NCI-H2196 treated with DMSO at 0.1 percent for 48 hours (cell line): Measurements from ENCODE around the gene CDK13.
"Not testable (repeated sequence)": the region's sequence is repeated elsewhere in the genome, so short reads cannot be mapped to it uniquely, and the experiment has no call there.

Source experiments
- DNase-seq: peaks from one replicate; lab custom pipeline; 2025; ENCODE audit not compliant: unreplicated experiment; lab: John Stamatoyannopoulos, UW

CDK13 gene

GRCh38 chr7:39949971-39950472 lies at the start of gene CDK13:
TSS of gene CDK13 (plus strand) at chr7:39950256. CDS start at chr7:39950642, 386 bp downstream.
- DNase-seq: peak; percentile 60

GRCh38 chr7:39904077-39904486 lies 46.0 kb upstream of the CDK13 start:
- DNase-seq: no peak

GRCh38 chr7:39908141-39908540 lies 41.9 kb upstream of the CDK13 start:
- no peak for DNase-seq

GRCh38 chr7:39908973-39909372 lies 41.1 kb upstream of the CDK13 start:
- DNase-seq: no peak

GRCh38 chr7:39909526-39909925 lies 40.5 kb upstream of the CDK13 start:
- no peak for DNase-seq

GRCh38 chr7:39910108-39910869 lies 39.8 kb upstream of the CDK13 start:
- DNase-seq: no peak

- DNase-seq: no peak
Measured at GRCh38 chr7:39911167-39911566, 38.9 kb upstream of the CDK13 start.

GRCh38 chr7:39915847-39916246 lies 34.2 kb upstream of the CDK13 start:
- not testable (repeated sequence) for DNase-seq

- no peak for DNase-seq
Measured at GRCh38 chr7:39919646-39920045, 30.4 kb upstream of the CDK13 start.

GRCh38 chr7:39921506-39922175 lies 28.4 kb upstream of the CDK13 start:
- no peak for DNase-seq

GRCh38 chr7:39922580-39922979 lies 27.5 kb upstream of the CDK13 start:
- DNase-seq: no peak

- DNase-seq: no peak
Measured at GRCh38 chr7:39923091-39923490, 27.0 kb upstream of the CDK13 start.

- DNase-seq: no peak
Measured at GRCh38 chr7:39924122-39924521, 25.9 kb upstream of the CDK13 start.

- no peak for DNase-seq
Measured at GRCh38 chr7:39926111-39926510, 23.9 kb upstream of the CDK13 start.

- no peak for DNase-seq
Measured at GRCh38 chr7:39927018-39927417, 23.0 kb upstream of the CDK13 start.

- DNase-seq: no peak
Measured at GRCh38 chr7:39934132-39934531, 15.9 kb upstream of the CDK13 start.

GRCh38 chr7:39936761-39937160 lies 13.3 kb upstream of the CDK13 start:
- DNase-seq: no peak

- DNase-seq: no peak
Measured at GRCh38 chr7:39937366-39938153, 12.5 kb upstream of the CDK13 start.

- no peak for DNase-seq
Measured at GRCh38 chr7:39942883-39943282, 7.2 kb upstream of the CDK13 start.

- no peak for DNase-seq
Measured at GRCh38 chr7:39946693-39947092, 3.4 kb upstream of the CDK13 start.

GRCh38 chr7:39948375-39948955 lies 1.6 kb upstream of the CDK13 start:
- DNase-seq: no peak
